HG03066 (cell line): ENCODE results near the gene SIVA1.

ENCODE experiments used
- ATAC-seq: cut with Tn5 transposase; IDR thresholded peaks from one replicate; pipeline ENCODE4 v1.9.1; 2021; ENCODE audit warnings: low read depth; ENCODE audit not compliant: unreplicated experiment

SIVA1 gene

GRCh38 chr14:104794631-104794992 is 41.7 kb downstream of the SIVA1 start:
- no peak for ATAC-seq

GRCh38 chr14:104794993-104795780 is 42.2 kb downstream of the SIVA1 start, which contains the start of gene AKT1:
TSS of gene AKT1 (minus strand) at chr14:104795748. CDS start at chr14:104792643, 3,105 bp downstream.
- ATAC-seq, result peak; percentile 27

GRCh38 chr14:104795781-104796686 is 43.1 kb downstream of the SIVA1 start:
- ATAC-seq, result peak; percentile 25

- ATAC-seq, result no peak
Measured at GRCh38 chr14:104796687-104797081, 43.7 kb downstream of the SIVA1 start.

- ATAC-seq, result no peak
Measured at GRCh38 chr14:104797115-104798044, 44.4 kb downstream of the SIVA1 start.

GRCh38 chr14:104798300-104799243 is 45.6 kb downstream of the SIVA1 start:
- ATAC-seq, result no peak

- no peak for ATAC-seq
Measured at GRCh38 chr14:104799244-104800014, 46.5 kb downstream of the SIVA1 start.

- ATAC-seq, result peak; percentile 41
Measured at GRCh38 chr14:104800015-104800770, 47.2 kb downstream of the SIVA1 start.

GRCh38 chr14:104800771-104801519 is 48.0 kb downstream of the SIVA1 start, which contains the start of gene ZBTB42:
TSS of gene ZBTB42 (plus strand) at chr14:104801101. CDS start at chr14:104801198, 97 bp downstream.
- ATAC-seq, result no peak

- ATAC-seq, result no peak
Measured at GRCh38 chr14:104801520-104802393, 48.8 kb downstream of the SIVA1 start.

- ATAC-seq, result no peak
Measured at GRCh38 chr14:104802394-104803184, 49.6 kb downstream of the SIVA1 start.

GRCh38 chr14:104803280-104803911 is 50.4 kb downstream of the SIVA1 start:
- ATAC-seq, result no peak

GRCh38 chr14:104803912-104804410 is 51.0 kb downstream of the SIVA1 start:
- ATAC-seq, result no peak

GRCh38 chr14:104804481-104805325 is 51.8 kb downstream of the SIVA1 start:
- ATAC-seq, result no peak
